HG03439 (cell line): ENCODE data around the gene TBC1D3.
"Not testable (repeated sequence)": the region's sequence is repeated elsewhere in the genome, so short reads cannot be mapped to it uniquely, and the experiment has no call there.

Experiments used
- ATAC-seq: cut with Tn5 transposase; IDR thresholded peaks from one replicate; pipeline ENCODE4 v1.9.1; 2021; ENCODE audit warnings: mild to moderate bottlenecking, moderate library complexity; ENCODE audit not compliant: unreplicated experiment

The TBC1D3 gene

DNA sequence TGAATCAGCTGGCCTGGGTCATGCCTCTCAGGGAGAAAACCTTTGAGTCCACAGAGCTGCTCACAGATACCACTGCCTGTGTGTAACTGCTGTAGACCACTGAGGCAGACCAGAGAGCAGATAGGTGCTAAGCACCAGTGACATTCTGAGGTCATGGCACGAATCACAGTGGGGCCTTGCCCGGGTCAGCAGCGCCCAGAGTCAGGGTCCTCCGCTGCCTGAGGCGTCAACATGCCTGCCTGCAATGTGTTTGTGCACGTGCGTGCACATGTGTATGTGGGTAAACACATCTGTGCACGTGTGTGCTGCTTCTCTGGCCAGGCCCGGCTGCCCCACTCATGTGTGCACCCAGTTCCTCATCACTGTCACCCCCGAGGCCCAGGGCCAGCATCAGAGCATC, at the start of gene TBC1D3:
Gene TBC1D3, minus strand, starts transcription at position 101 of the 400 bp plus-strand sequence. CDS start 1,526 bp downstream, outside the sequence.
- not testable (repeated sequence) for ATAC-seq

GRCh38 chr17:38232790-38233189, 40.4 kb upstream of the TBC1D3 start:
- ATAC-seq: not testable (repeated sequence)

DNA sequence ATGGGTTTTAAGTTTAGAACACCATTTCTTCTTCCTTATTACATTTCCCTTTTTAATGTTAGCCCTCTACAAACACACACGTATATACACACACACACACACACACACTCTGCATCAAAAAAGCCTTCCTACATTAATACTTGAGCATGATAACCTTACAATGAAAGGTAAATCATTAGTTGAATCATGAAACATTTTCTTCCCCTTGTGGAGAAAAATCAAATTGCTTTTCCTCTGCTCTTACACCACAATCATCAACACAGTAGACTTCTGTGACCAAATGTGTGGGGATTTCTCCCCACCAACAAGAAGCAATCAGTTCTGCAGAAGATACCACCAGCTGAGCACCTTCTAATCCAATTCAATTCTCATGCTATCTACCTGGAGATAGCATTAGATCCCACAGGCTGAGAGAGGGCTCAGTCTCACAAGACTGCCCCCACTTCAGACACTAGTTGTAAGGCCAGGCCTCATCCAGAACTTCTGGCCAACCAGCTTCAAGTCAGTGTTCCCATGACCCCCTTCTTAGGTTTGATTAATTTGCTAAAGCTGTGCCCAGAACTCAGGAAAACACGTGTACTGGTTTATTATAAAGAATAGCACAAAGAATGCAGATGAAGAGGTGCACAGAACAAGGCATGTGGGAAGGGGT, 33.6 kb upstream of the TBC1D3 start:
- not testable (repeated sequence) for ATAC-seq

GRCh38 chr17:38220867-38221266, 28.5 kb upstream of the TBC1D3 start:
- not testable (repeated sequence) for ATAC-seq

DNA sequence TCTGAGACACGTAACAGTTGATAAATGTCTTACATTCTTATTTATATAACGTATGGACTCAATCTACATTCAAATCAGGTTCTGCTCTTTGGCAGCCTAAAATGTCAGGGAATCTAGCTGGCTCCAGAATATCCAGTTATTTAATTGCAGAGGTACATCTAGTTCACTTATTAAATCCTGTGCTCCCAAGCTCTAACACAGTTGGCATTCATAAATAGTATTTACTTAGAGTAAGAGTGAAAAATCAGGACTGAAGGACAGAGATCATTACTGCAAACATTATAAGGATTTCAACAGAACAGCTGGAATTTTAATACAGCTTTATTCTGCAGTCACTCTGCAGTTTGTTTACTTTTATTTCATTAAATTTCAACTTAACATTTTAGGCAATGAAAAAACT, 7.9 kb upstream of the TBC1D3 start:
- ATAC-seq: not testable (repeated sequence)

GRCh38 chr17:38134860-38135259, 57.5 kb downstream of the TBC1D3 start:
- ATAC-seq: not testable (repeated sequence)
